ENCODE data around the gene SLX1A.
"Not testable (repeated sequence)": the region's sequence is repeated elsewhere in the genome, so short reads cannot be mapped to it uniquely, and the experiment has no call there.

Gene SLX1A

GRCh38 chr16:30193615-30194014, at the start of gene SLX1A, which contains the start of gene BOLA2B:
Gene SLX1A (plus strand): TSS chr16:30193875. CDS start chr16:30194085, 210 bp downstream.
Gene BOLA2B (minus strand): TSS chr16:30193666. CDS start chr16:30193595, 71 bp downstream.
- CTCF ChIA-PET; POLR2A ChIA-PET; DNase-seq (ENCODE audit: extremely low spot score): not testable (repeated sequence)

GRCh38 chr16:30144017-30144416, 49.7 kb upstream of the SLX1A start:
- TF ChIP-seq CTCF (IDR thresholded peaks at IDR 0.05; ENCODE audit: control extremely low read depth, extremely low read depth, low read depth, missing control alignments) = no peak
- ChIA-PET POLR2A (no interaction called here), CTCF (no interaction called here)

GRCh38 chr16:30144917-30145316, 48.8 kb upstream of the SLX1A start:
- ChIA-PET CTCF (no interaction called here), POLR2A (no interaction called here)
- TF ChIP-seq CTCF (IDR thresholded peaks at IDR 0.05; ENCODE audit: control extremely low read depth, extremely low read depth, low read depth, missing control alignments) = no peak
- DNase-seq (ENCODE audit: extremely low spot score) = no peak

More at GRCh38 chr16:30144017-30144416, 49.7 kb upstream of the SLX1A start:
- DNase-seq (ENCODE audit: extremely low spot score) = no peak

GRCh38 chr16:30145657-30146056, 48.0 kb upstream of the SLX1A start:
- no peak for DNase-seq (ENCODE audit: extremely low spot score)
- POLR2A ChIA-PET = no interaction called here
- no peak for TF ChIP-seq CTCF (IDR thresholded peaks at IDR 0.05; ENCODE audit: control extremely low read depth, extremely low read depth, low read depth, missing control alignments)
- CTCF ChIA-PET = interaction anchor here (1.0 kb wide), 1 partner anchor 8 kb away, joined by 4 read pairs; no protein-coding TSS in a partner anchor

- DNase-seq (ENCODE audit: extremely low spot score) = no peak
- ChIA-PET POLR2A (interaction anchor here (0.6 kb wide), 1 partner anchor 35 kb away, joined by 3 read pairs; the partner anchor contains the start of gene CORO1A), CTCF (no interaction called here)
- TF ChIP-seq CTCF (IDR thresholded peaks at IDR 0.05; ENCODE audit: control extremely low read depth, extremely low read depth, low read depth, missing control alignments) = no peak
These were observed 45.7 kb upstream of the SLX1A start for GRCh38 chr16:30147843-30148510.

- POLR2A ChIA-PET = no interaction called here
- TF ChIP-seq CTCF (IDR thresholded peaks at IDR 0.05; ENCODE audit: control extremely low read depth, extremely low read depth, low read depth, missing control alignments) = no peak
- CTCF ChIA-PET = no interaction called here
- no peak for DNase-seq (ENCODE audit: extremely low spot score)
These were observed 44.3 kb upstream of the SLX1A start for GRCh38 chr16:30149250-30149930.

GRCh38 chr16:30151091-30151490, 42.6 kb upstream of the SLX1A start:
- POLR2A ChIA-PET = no interaction called here
- CTCF ChIA-PET = interaction anchor here (2.8 kb wide), 1 partner anchor 10 kb away, joined by 8 read pairs; no protein-coding TSS in a partner anchor
- TF ChIP-seq CTCF (IDR thresholded peaks at IDR 0.05; ENCODE audit: control extremely low read depth, extremely low read depth, low read depth, missing control alignments) = no peak
- DNase-seq (ENCODE audit: extremely low spot score) = no peak

Measured in GM10248 (cell line).